ENCODE data around the gene METTL13.
"Not testable (repeated sequence)": the region's sequence is repeated elsewhere in the genome, so short reads cannot be mapped to it uniquely, and the experiment has no call there.

Gene METTL13

GRCh38 chr1:171763764-171764163, 17.7 kb upstream of the METTL13 start:
- no peak overlapping the region for H3K4me3 ChIP-seq (ENCODE audit: low read depth, low read length)

- no peak overlapping the region for H3K4me3 ChIP-seq (ENCODE audit: low read depth, low read length)
These were observed 12.3 kb upstream of the METTL13 start for GRCh38 chr1:171769171-171769570.

GRCh38 chr1:171769754-171770153, 11.7 kb upstream of the METTL13 start:
- no peak overlapping the region for H3K4me3 ChIP-seq (ENCODE audit: low read depth, low read length)

- no peak overlapping the region for H3K4me3 ChIP-seq (ENCODE audit: low read depth, low read length)
These were observed 9.1 kb upstream of the METTL13 start for GRCh38 chr1:171772312-171772711.

GRCh38 chr1:171780583-171781175, 781 bp upstream of the METTL13 start:
- H3K4me3 ChIP-seq (ENCODE audit: low read depth, low read length), result peak overlapping the region; percentile 45

GRCh38 chr1:171783816-171784530, 2.5 kb downstream of the METTL13 start:
- no peak overlapping the region for H3K4me3 ChIP-seq (ENCODE audit: low read depth, low read length)

- no peak overlapping the region for H3K4me3 ChIP-seq (ENCODE audit: low read depth, low read length)
These were observed 3.3 kb downstream of the METTL13 start for GRCh38 chr1:171784784-171785183.

GRCh38 chr1:171785766-171786165, 4.3 kb downstream of the METTL13 start:
- H3K4me3 ChIP-seq (ENCODE audit: low read depth, low read length), result no peak overlapping the region

GRCh38 chr1:171786534-171786933, 5.1 kb downstream of the METTL13 start:
- H3K4me3 ChIP-seq (ENCODE audit: low read depth, low read length), result no peak overlapping the region

GRCh38 chr1:171787686-171788480, 6.4 kb downstream of the METTL13 start:
- H3K4me3 ChIP-seq (ENCODE audit: low read depth, low read length), result no peak overlapping the region

- no peak overlapping the region for H3K4me3 ChIP-seq (ENCODE audit: low read depth, low read length)
These were observed 7.2 kb downstream of the METTL13 start for GRCh38 chr1:171788696-171789095.

GRCh38 chr1:171790318-171790717, 8.9 kb downstream of the METTL13 start:
- no peak overlapping the region for H3K4me3 ChIP-seq (ENCODE audit: low read depth, low read length)

- no peak overlapping the region for H3K4me3 ChIP-seq (ENCODE audit: low read depth, low read length)
These were observed 11.4 kb downstream of the METTL13 start for GRCh38 chr1:171792656-171793369.

- no peak overlapping the region for H3K4me3 ChIP-seq (ENCODE audit: low read depth, low read length)
These were observed 12.2 kb downstream of the METTL13 start for GRCh38 chr1:171793636-171794035.

- H3K4me3 ChIP-seq (ENCODE audit: low read depth, low read length), result no peak overlapping the region
These were observed 12.6 kb downstream of the METTL13 start for GRCh38 chr1:171794085-171794484.

- no peak overlapping the region for H3K4me3 ChIP-seq (ENCODE audit: low read depth, low read length)
These were observed 15.1 kb downstream of the METTL13 start for GRCh38 chr1:171796592-171796991.

GRCh38 chr1:171798311-171798710, 16.9 kb downstream of the METTL13 start:
- no peak overlapping the region for H3K4me3 ChIP-seq (ENCODE audit: low read depth, low read length)

- no peak overlapping the region for H3K4me3 ChIP-seq (ENCODE audit: low read depth, low read length)
These were observed 17.3 kb downstream of the METTL13 start for GRCh38 chr1:171798765-171799164.

- H3K4me3 ChIP-seq (ENCODE audit: low read depth, low read length), result no peak overlapping the region
These were observed 17.7 kb downstream of the METTL13 start for GRCh38 chr1:171799166-171799565.

GRCh38 chr1:171799698-171800097, 18.2 kb downstream of the METTL13 start:
- H3K4me3 ChIP-seq (ENCODE audit: low read depth, low read length), result not testable (repeated sequence)

- H3K4me3 ChIP-seq (ENCODE audit: low read depth, low read length), result no peak overlapping the region
These were observed 18.9 kb downstream of the METTL13 start for GRCh38 chr1:171800342-171800741.

Data from iPS-11a (cell line).